NOMO-1 (cell line): ENCODE measurements around the gene ANKMY1.
"Not testable (repeated sequence)": the region's sequence is repeated elsewhere in the genome, so short reads cannot be mapped to it uniquely, and the experiment has no call there.

Source experiments
- DNase-seq, 2 experiments: peaks; one replicate each; lab custom pipeline; 2025; ENCODE audit not compliant: unreplicated experiment in 2 of 2; lab: John Stamatoyannopoulos, UW

ANKMY1 gene

GRCh38 chr2:240508832-240509545, 48.8 kb downstream of the ANKMY1 start:
- DNase-seq: no peak

DNA sequence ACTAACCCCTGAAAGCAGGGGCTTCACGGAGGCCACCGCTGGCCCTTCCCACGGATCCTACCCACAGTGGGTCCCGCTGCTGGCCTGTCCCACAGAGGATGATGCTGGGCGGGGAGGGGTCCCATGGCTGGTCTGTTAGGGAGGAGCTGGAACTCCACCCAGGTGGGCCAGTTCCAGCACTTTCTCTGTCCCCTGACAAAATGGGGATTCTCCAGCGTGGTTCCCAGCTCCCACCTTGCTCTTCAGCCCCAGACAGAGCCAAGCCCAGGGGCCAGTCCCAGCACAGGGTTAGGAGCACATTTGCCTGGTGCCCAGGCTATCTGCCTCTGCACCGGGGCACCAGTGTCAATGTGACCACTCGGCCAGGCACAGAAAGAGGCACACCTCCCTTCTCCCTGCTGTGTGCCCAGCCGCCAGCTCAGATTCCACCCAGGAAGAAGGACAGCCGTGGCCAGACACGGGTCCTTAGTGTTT, 50.0 kb downstream of the ANKMY1 start:
- DNase-seq: no peak

GRCh38 chr2:240507060-240507777, 50.6 kb downstream of the ANKMY1 start:
- no peak for DNase-seq

DNA sequence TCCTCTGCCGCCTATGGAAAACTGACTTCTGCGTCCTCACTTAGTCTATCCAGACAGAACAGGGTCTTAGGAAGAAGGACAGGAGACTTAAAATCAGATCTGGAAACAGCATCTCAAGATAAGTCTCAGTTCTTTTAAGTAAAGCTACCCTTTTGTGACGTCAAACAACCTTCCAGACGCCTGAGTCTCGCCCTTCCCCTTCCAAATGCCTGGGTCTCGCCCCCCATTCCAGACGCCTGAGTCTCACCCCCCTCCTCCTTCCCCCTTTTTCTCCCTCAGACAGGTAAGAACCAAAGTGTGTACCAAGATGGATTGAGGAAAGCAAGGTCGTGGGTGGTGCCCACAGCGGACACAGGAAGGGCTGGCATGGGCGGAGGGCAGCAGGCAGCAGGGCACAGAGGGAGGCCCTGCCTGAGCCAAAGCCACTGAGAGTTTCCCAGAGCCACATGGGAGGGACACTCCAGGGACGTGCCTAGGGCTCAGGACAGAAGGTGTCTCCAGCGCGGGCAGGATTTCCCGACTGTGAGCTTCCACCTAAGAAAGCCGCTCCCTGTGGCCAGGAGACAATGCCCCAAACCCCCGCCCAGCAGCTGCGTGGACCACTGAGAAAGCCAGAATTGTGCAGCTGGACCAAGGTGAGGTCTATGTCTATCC, 51.3 kb downstream of the ANKMY1 start:
- DNase-seq: no peak

DNA sequence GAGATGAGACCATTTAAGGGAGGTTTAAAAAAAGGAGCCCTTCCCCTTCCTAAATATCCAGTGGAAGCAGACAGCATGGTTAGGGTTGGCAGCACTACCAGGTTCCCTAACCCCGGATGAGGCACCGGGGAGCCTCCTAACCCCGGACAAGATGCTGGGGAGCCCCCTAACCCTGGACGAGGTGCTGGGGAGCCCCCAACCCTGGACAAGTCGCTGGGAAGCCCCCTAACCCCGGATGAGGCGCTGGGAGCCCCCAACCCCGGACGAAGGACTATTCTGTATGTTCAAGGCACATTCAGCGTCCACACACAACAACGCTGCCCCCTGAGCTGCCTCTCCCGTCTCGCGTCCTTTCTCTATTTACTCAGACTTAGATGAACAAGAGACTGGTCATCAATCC, 51.9 kb downstream of the ANKMY1 start:
- no peak for DNase-seq

- DNase-seq: no peak
Measured at GRCh38 chr2:240503848-240504247, 53.9 kb downstream of the ANKMY1 start.

GRCh38 chr2:240503375-240503774, 54.4 kb downstream of the ANKMY1 start:
- DNase-seq: no peak

- no peak for DNase-seq
Measured at GRCh38 chr2:240502430-240503121, 55.2 kb downstream of the ANKMY1 start.

DNA sequence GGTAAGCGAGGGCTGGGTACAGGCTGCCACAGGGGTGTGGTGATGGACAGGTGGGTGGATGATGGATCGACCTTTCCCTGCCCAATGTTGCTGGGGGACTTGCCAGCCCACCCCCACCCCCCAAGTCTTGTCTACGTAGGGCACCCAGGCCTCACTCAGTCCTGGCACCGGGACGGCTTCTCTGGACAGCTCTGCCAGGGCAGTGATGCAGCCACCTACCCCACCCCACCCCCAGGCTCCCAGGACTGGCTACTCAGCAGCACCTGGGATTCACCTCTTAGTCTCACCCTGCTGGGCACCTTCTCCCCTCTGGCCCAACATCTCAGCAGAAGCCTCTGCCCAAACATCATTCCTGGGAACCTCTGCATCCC, 55.7 kb downstream of the ANKMY1 start:
- no peak for DNase-seq

GRCh38 chr2:240501531-240501991, 56.2 kb downstream of the ANKMY1 start:
- no peak for DNase-seq

DNA sequence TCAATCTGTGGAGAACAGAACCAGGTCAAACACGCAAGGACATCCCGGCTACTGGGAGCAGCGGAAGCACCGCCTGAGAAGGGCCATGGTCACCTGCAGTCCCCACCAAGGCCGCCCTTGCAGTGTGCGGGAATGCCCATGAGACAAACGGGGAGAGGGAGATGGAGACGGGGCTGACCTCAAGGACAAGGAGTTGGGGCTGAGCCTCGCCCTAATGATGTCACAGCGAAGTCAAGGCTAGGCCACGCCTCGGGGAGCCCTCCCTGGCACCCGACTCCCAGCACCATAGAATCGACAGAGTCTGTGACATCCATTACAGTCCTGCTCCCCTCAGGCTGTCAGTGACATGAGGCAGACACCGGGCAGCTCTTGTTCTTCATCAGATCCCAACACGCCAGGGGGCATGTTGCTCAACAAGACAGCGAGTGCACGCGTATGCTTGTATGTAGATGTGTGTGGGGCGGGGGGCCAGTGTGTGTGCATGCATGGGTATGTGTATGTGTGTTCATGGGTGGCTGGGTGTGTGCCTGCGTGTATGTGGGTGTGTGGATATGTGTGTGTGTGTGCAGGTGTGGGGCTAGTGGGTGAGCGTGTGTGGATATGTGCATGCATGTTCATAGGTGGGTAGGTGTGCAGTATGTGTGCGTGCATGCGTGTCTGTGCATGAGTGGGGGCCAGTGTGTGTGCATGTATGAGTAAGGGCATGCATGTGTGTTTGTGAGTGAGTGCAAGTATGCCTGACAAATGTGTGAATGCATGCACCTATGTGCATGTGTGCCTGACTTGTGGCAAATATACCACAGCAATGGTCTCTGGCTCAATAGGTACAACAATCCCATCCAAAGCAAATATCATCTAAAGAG, 57.0 kb downstream of the ANKMY1 start:
- no peak for DNase-seq

DNA sequence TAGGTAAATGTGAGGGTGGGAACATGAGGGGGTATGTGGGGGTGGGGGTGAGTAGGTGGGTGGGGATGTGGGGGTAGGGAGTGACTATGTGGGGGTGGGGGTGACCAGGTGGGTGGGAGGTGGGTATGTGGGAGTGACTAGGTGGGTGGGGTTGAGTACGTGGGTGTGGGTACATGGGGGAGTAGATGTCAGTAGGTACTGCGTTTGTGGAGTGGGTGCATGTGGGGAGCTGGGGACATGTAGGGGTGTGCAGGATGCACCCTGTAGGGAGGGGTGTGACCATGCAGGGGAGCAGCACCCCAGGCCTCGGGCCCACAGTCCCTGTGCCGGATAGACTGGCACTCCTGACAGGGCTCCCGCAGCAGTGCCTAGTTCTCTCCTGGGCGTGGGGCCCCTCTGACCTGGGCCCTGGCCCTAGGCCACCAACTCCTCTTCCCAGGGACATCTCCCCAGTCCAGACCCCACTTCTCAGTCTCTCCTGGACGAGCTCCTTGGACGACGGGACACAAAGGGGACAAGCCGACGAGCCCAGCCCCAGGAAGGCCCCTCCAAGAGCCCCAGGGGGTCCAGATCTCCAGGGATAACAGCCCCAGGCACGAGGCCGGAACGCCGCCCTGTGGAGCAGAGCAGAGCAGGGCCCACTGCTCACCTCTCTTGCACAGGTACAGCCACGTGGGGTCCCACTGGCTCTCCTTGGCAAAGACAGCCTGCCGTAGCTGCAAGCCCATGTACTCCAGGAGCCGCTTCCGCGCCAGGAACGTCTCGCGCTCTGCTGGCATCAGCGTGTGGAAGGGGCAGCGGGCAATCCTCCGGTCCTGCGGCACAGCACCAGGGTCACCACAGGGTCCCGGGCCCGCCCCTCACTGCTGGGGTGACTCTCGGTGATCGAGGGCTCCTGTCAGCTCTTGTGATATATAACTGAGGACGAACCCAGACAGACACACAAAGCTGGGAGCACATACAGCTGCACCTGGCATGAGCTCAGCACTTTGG, 58.2 kb downstream of the ANKMY1 start:
- DNase-seq: no peak

DNA sequence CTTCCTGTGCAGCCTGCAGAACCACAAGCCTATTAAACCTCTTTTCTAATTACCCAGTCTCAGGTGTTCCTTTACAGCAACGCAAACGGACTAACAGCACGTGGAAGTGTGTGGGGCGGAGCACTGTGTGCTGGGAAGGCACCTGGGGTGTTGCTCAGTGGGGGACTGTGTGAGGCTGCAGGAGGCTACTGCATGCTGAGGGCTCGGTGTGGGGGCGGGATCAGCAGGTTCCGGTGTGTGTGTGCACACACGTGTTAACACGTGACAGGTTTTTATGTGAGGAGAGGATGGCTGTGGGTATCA, 58.9 kb downstream of the ANKMY1 start:
- DNase-seq: no peak

GRCh38 chr2:240498171-240498957, 59.4 kb downstream of the ANKMY1 start:
- DNase-seq: no peak

GRCh38 chr2:240497082-240497481, 60.7 kb downstream of the ANKMY1 start:
- not testable (repeated sequence) for DNase-seq

- DNase-seq: not testable (repeated sequence)
Measured at GRCh38 chr2:240494942-240495341, 62.8 kb downstream of the ANKMY1 start.

DNA sequence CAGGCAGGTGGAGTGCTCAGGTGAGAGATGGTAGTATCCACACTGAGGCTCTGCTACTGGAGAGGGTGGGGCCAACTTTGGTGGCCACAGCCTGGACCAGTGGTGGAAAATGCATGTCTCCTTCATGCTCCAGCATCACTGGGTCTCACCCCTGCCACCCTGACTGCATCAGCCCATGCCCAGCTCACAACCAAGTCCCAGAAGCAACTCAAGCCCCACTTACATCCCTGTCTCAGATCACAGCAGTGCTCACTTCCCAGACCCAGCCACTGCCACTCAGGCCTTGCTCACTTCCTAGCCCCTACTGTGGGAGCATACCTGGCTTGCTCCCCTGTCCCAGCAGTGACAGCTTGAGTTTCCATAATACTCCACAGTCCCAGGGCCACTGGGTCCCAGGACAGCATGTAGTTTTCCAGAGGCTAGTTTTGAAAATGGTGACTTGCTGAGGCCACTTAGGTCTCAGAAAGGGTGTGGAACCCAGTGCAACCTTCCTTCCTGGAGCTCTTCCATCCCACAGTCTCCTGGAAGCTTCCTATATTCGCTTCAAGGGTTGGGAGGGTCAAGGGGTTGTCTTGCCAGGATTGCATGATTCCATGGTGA, 63.5 kb downstream of the ANKMY1 start:
- no peak for DNase-seq

DNA sequence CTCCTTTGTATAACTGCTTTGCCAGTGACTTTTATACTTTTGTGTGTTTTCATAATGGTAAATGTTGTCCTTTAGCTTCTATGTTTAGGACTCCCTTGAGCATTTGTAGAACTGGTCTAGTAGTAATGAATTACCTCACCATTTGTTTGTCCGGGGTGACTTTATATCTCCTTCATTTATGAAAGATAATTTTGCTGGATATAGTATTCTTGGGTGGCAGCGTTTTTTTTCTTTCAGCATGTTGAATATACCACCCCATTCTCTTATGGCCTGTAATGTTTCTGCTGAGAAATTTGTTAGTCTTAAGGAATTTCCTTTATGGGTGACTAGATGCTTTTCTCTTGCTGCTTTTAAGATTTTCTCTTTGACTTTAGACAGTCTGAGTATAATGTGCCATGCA, 66.3 kb downstream of the ANKMY1 start:
- no peak for DNase-seq
